Measurements from ENCODE around the gene ZSCAN30.

ZSCAN30 gene

GRCh38 chr18:35290094-35290735 lies at the start of gene ZSCAN30:
Gene ZSCAN30, minus strand, starts transcription at chr18:35290229. Its CDS starts 25,877 bp downstream, at chr18:35264352.
- DNase-seq: peak; percentile 97

- no peak for DNase-seq
These were observed 47.3 kb upstream of the ZSCAN30 start for GRCh38 chr18:35337286-35337685.

- no peak for DNase-seq
These were observed 45.8 kb upstream of the ZSCAN30 start for GRCh38 chr18:35335866-35336265.

- no peak for DNase-seq
These were observed 44.8 kb upstream of the ZSCAN30 start for GRCh38 chr18:35334821-35335220.

GRCh38 chr18:35334212-35334611 lies 44.2 kb upstream of the ZSCAN30 start:
- no peak for DNase-seq

- no peak for DNase-seq
These were observed 41.5 kb upstream of the ZSCAN30 start for GRCh38 chr18:35331367-35332087.

- DNase-seq: no peak
These were observed 38.8 kb upstream of the ZSCAN30 start for GRCh38 chr18:35328868-35329267.

GRCh38 chr18:35326695-35327387 lies 36.8 kb upstream of the ZSCAN30 start:
- DNase-seq: no peak

GRCh38 chr18:35324926-35325655 lies 35.1 kb upstream of the ZSCAN30 start:
- no peak for DNase-seq

GRCh38 chr18:35322486-35323458 lies 32.7 kb upstream of the ZSCAN30 start:
- no peak for DNase-seq

- no peak for DNase-seq
These were observed 21.5 kb upstream of the ZSCAN30 start for GRCh38 chr18:35311496-35311895.

GRCh38 chr18:35306588-35307250 lies 16.7 kb upstream of the ZSCAN30 start:
- DNase-seq: no peak

- no peak for DNase-seq
These were observed 13.6 kb upstream of the ZSCAN30 start for GRCh38 chr18:35303610-35304009.

GRCh38 chr18:35296060-35296459 lies 6.0 kb upstream of the ZSCAN30 start:
- DNase-seq: no peak

- no peak for DNase-seq
These were observed 1.1 kb upstream of the ZSCAN30 start for GRCh38 chr18:35291166-35291565.

GRCh38 chr18:35289727-35290093 lies 319 bp downstream of the ZSCAN30 start:
- peak; percentile 48 for DNase-seq

GRCh38 chr18:35289293-35289692 lies 736 bp downstream of the ZSCAN30 start:
- DNase-seq: no peak

GRCh38 chr18:35284841-35285240 lies 5.2 kb downstream of the ZSCAN30 start:
- no peak for DNase-seq

GRCh38 chr18:35283923-35284794 lies 5.9 kb downstream of the ZSCAN30 start:
- no peak for DNase-seq

- no peak for DNase-seq
These were observed 7.7 kb downstream of the ZSCAN30 start for GRCh38 chr18:35282353-35282752.

GRCh38 chr18:35278969-35279368 lies 11.1 kb downstream of the ZSCAN30 start:
- DNase-seq: no peak
